ENCODE data around the gene CERCAM.

DNA sequence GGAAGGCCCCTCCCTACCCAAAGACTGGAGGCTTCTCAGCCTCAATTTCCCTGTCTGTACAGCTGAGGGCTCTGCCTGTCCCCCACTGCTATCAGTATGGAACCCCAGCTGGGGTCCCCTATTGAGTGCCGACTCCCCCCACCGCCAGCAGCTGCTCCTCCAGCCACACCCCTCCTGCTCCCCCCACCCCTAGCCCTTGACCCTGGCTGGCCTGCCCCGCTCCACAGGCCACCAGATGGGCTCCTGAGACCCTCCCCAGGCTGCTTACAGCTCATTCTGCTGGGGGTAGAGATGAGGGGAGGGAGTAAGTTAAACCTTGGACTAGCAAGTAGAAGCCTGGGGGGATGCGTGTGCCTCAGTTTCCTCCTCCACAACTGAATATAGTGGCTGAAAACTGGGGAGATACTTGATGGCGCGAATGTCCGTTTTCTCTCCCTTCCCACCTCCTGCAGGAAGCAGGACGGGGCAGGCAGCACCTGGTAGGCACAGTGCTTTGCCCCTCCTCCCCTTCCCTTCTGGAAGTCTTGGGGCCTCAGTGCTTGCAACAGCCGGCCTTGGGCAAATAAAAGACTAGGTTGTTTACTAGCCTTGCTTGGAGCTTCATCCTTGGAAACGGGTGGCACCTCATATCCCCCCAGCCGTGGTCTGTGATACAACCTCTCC, 30.4 kb upstream of the CERCAM start:
- TF ChIP-seq TCF7L2 (IDR thresholded peaks at IDR 0.05; ENCODE audit: low read depth, low read length) = no peak
- TF ChIP-seq CTCF (IDR thresholded peaks at IDR 0.05) = no peak
- no peak for TF ChIP-seq SIN3A (IDR thresholded peaks at IDR 0.05; ENCODE audit: borderline replicate concordance, insufficient read depth, low read depth, low read length)
- TF ChIP-seq POLR2AphosphoS5 (IDR thresholded peaks at IDR 0.05; ENCODE audit: low read depth, low read length) = no peak
- TF ChIP-seq, protein P1, sequence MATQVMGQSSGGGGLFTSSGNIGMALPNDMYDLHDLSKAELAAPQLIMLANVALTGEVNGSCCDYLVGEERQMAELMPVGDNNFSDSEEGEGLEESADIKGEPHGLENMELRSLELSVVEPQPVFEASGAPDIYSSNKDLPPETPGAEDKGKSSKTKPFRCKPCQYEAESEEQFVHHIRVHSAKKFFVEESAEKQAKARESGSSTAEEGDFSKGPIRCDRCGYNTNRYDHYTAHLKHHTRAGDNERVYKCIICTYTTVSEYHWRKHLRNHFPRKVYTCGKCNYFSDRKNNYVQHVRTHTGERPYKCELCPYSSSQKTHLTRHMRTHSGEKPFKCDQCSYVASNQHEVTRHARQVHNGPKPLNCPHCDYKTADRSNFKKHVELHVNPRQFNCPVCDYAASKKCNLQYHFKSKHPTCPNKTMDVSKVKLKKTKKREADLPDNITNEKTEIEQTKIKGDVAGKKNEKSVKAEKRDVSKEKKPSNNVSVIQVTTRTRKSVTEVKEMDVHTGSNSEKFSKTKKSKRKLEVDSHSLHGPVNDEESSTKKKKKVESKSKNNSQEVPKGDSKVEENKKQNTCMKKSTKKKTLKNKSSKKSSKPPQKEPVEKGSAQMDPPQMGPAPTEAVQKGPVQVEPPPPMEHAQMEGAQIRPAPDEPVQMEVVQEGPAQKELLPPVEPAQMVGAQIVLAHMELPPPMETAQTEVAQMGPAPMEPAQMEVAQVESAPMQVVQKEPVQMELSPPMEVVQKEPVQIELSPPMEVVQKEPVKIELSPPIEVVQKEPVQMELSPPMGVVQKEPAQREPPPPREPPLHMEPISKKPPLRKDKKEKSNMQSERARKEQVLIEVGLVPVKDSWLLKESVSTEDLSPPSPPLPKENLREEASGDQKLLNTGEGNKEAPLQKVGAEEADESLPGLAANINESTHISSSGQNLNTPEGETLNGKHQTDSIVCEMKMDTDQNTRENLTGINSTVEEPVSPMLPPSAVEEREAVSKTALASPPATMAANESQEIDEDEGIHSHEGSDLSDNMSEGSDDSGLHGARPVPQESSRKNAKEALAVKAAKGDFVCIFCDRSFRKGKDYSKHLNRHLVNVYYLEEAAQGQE (IDR thresholded peaks at IDR 0.05; ENCODE audit: insufficient read depth in 1 of 2, low read depth in 2 of 2, low read length in 1 of 2) = no peak
